NCI-H1436 (cell line): ENCODE measurements around the gene CST6.

ENCODE experiments used
- DNase-seq: peaks from one replicate; lab custom pipeline; 2025; lab: John Stamatoyannopoulos, UW

The CST6 gene

GRCh38 chr11:66011785-66012303 lies at the start of gene CST6:
Gene CST6, plus strand, starts transcription at chr11:66012008. Its CDS starts 37 bp downstream, at chr11:66012045.
- DNase-seq: no peak

GRCh38 chr11:65962141-65962564 lies 49.7 kb upstream of the CST6 start:
- no peak for DNase-seq

DNA sequence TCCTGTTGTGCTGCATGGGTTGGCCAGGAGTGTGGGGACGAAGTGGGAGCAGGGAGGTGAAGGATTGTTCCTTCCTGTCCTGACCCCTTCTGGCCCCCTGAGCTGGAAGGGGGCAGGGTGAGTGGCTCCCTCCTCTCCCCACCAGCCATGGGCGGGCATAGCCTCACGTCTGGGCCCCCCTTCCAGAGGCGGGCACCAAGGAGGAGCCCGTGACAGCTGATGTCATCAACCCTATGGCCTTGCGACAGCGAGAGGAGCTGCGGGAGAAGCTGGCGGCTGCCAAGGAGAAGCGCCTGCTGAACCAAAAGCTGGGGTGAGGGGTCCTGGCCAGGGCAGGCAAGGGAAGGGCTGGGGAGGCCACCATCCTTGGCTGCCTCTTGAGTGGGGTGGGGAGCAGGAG lies 46.9 kb upstream of the CST6 start:
- no peak for DNase-seq

DNA sequence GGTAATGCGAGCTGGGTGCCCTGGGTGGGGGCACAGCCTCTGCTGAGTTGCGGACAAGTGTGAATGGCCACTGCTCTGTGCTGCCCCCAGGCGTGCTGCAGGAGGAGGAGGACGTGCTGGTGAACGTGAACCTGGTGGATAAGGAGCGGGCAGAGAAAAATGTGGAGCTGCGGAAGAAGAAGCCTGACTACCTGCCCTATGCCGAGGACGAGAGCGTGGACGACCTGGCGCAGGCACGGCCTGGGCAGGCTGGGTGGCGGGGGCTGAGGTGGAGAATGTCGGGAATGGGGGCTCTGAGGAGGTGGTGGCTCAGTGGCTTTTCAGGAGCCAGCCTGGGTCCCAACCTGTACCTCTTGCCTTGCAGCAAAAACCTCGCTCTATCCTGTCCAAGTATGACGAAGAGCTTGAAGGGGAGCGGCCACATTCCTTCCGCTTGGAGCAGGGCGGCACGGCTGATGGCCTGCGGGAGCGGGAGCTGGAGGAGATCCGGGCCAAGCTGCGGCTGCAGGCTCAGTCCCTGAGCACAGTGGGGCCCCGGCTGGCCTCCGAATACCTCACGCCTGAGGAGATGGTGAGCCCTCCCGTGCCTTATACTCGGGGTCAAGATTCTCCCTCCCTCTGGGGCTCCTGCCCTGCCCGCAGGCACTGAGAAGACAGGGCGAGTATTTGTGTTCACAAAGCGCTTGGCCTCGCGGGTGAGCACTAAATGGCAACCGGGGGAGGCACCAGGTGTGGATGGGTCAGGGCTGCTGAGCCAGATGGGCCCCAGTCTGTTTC lies 45.6 kb upstream of the CST6 start:
- no peak for DNase-seq

GRCh38 chr11:65967329-65967934 lies 44.4 kb upstream of the CST6 start:
- no peak for DNase-seq

DNA sequence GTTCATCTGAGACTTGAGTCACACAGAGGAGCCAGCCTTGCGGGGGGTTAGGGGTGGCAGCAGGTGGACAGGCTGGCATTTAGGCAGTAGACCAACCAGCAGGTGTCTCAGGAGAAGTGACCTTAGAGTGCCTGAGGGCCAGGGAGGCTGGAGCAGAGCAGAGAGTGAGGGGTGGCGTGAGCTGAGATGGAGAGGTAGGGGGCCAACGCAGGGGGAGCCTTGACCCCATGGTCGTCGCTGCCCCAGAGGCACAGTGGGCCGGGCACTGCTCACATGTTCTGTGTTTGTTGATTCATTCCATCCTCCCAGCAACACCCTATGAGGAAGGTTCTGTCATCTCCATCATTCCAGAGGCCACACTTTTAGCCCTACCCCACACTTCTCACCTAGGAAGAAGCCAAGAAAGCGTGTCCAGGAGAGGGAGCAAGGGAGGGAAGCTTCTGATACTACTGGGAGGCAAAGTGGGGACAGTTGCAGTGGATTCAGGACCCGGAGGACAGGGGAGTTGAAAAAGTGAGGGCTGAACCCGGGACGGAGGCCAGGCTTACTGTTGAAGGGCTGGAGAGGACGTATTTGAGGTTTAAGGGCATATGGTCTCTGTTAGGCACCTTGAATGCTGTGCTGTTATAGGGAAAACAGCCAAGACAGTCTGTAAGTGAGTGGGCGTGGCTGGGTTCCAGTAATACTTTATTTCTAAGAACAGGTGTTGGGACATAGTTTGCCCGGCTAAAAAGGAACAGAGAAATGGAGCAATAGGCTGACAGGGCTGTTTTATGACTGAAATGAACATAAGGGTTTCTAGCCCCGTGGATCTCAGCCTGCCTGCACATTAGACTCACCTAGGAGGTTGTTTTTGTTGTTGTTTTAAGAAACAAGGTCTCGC lies 43.0 kb upstream of the CST6 start:
- DNase-seq: no peak

DNA sequence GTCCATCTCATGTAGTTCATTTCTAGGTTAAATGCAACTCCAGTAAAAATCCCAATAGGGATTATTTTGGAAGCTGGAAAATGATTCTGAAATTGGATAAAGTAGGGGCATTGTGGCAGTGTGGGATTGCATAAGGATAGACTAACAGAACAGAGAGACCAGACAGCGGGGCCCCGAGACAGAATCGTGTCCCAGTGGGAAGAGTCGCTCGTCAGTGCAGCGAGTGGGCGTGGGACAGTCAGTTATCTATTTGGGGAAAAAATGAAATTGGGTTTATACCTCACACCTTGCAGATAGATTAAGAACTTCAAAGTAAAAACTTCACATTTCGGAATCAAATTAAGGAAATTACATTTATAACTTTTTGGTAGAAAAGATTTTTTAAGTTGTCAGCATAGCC lies 39.7 kb upstream of the CST6 start:
- no peak for DNase-seq

DNA sequence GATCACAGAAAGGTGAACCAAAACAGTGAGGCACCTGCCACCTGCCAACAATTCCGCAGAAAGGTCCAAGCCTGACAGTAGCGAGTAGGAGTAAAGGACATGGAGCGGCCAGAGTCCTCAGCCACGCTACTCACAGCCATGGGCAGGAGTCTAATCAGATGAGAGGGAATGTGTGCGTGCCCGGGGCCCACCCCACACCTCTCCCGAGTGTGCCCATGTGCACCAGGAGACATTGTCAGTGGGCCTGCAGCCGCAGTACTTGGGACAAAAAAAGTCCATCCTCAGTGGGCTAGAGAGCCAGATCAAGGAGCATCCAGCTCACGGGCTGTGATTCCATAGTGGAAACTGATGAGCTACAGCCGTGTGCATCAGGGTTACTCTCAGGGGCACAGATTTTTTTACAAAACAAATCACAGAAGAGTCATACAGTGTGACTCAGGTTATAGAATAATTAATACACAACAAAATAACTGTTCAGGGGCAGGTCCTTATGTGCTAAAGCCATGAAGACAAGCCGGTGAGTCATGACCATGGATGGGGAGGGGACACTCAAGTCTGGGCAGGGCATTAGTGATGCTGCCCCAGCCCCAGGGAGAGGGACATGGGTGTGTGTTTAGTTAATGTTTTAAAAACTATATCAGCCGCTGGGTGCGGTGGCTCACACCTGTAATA lies 38.2 kb upstream of the CST6 start:
- DNase-seq: no peak

- DNase-seq: no peak
These were observed 36.0 kb upstream of the CST6 start for GRCh38 chr11:65975771-65976170.

- DNase-seq: no peak
These were observed 35.3 kb upstream of the CST6 start for GRCh38 chr11:65976216-65977176.

DNA sequence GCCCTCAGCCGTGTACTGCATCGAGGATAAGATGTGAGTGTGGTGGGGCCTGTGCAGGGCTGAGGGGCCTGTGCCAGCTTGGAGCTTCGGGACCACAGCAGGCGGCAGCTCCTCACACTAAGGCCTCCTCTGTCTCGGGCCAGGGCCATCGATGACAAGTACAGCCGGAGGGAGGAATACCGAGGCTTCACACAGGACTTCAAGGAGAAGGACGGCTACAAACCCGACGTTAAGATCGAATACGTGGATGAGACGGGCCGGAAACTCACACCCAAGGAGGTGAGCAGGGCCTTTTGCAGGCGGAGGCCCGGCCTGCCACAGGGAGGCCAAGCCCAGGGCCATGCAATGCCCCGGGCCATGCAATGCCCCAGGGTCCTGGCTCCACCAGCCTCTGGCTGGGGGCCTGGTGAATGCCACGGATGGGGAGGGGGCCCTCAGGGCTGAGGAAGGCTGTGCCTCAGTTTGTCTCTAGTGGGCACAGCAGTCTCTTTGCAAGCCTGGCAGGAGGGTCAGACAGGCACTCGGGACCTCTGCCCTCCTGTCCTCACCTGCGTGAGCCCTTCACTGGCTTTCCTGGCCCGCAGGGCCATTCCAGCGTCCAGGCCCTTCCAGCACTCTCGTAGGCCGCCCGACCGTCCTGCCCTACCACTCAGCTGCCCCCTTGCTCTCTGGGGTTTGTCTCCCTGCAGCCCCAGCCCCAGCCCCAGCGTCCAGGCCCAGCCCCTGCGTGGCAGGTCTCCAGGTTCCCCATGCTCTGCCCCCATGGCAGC lies 34.0 kb upstream of the CST6 start:
- DNase-seq: no peak

DNA sequence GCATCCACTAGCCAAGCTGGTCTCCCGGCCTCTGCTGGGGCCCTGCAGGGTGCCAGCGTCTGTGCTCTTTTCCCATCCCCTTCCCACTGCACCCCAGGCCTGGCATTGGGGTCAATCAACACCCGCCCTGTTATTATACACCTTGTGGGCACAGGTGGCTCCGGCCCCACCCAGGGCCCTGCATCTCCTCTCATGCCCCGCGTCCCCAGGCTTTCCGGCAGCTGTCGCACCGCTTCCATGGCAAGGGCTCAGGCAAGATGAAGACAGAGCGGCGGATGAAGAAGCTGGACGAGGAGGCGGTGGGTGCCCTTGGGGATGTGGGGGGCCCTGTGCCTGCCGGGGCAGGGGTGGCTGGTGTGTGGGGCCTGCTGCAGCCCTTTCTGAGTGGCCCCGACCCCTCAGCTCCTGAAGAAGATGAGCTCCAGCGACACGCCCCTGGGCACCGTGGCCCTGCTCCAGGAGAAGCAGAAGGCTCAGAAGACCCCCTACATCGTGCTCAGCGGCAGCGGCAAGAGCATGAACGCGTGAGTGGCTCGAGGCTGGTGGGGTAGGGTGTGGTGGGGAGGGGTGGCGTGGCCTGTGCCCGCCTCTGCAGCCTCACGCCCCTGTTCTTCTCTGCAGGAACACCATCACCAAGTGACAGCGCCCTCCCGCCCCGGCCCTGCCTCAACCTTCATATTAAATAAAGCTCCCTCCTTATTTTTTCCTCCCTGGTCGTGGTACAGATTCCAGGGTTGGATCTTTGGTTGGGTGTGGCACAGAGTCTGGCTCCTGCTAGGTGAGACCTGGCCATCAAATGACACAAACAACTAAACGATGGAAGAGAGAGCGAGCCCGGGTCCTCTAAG lies 33.2 kb upstream of the CST6 start:
- DNase-seq: no peak

DNA sequence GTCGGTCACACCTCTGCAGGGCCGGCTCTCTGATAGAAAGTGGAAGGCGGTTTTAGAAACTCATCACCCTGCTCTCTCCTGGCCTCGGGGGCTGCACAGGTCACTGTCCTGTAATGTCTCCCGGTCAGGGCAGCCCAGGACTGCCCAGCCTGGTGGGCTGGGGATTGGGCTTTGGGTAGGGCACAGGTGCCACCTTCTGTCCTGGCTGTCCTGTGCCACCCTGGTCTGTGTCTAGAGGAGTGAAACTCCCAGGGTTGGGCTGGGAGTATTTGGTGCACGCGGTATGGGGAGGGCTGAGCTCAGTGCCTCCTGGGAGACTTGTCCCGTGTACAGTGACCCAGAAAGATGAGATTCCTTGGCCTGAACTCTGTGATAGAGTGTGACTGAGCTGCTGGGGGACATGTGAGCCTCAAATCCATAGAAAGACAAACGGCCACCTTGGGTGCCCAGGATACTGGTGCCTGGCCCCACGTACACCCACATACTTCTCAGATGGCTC lies 32.5 kb upstream of the CST6 start:
- DNase-seq: no peak

DNA sequence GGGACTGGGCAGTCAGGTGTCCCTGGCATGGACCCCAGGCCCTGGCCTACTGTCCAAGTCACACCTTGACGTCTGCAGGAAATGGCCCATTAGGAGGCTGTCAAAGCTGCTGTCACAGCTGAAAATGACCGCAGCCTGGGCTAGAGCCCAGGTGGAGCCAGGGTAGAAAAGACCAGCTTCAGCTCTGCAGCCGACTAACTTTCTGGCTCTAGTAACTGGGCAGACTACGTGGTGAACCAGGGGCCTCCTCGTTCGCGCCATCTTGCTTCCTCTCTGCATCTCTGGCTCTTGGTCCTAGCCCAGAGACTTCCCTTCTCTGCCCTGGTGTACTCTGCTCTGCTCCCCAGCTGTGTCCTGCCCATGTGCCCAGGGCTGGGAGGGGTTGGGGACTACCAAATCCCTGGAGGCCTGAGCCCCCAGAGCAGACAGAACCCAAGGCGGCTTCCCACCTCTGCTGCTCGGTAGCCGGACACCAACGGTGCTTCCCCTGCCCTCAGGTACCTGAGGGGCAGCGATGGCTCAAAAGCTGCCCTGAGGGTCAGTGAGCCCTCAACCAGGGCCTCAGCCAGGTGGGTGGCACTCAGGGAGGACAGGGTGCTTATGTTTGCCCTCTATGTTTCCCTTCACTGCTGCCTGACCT lies 30.6 kb upstream of the CST6 start:
- no peak for DNase-seq

DNA sequence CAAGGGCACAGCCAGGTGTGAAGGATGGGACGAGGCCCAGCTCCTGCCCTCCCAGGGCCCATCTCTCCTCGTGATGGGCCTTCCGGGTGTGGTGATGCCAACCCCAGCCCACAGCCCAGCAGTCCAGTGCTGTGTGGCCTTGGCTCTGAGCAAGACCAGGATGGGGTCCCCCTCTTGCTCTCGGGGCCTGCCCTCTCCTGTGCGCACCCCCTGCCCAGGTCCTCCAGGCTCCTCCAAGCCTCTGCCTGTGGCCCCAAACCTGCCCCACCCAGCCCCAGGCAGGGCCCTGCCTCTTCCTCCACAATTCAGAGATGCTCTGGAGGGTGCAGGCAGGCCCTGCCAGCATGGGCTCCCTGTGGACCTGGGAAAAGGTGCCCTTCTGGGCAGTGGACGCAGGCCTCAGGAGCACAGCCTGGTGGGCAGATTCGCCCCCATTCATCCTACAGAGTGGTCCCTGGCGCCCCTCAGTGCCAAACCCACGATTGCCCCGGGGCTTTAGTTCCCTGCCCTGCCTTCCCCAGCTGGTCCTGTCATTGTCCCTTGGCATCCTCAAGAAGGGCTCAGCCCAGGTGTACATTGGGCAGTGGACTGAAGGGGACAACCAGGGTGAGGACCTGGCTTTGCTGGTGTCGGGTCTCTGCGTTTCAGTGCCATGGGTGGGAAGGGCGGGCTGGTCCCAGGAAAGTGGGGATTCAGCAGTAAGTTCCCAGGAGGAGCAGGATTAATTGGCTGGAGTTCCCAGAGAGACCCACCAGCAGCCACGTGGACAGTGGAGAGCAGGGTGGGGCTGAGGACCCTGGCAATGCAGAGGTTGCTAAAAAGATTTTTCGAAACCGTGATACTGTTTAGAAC lies 29.6 kb upstream of the CST6 start:
- DNase-seq: no peak

DNA sequence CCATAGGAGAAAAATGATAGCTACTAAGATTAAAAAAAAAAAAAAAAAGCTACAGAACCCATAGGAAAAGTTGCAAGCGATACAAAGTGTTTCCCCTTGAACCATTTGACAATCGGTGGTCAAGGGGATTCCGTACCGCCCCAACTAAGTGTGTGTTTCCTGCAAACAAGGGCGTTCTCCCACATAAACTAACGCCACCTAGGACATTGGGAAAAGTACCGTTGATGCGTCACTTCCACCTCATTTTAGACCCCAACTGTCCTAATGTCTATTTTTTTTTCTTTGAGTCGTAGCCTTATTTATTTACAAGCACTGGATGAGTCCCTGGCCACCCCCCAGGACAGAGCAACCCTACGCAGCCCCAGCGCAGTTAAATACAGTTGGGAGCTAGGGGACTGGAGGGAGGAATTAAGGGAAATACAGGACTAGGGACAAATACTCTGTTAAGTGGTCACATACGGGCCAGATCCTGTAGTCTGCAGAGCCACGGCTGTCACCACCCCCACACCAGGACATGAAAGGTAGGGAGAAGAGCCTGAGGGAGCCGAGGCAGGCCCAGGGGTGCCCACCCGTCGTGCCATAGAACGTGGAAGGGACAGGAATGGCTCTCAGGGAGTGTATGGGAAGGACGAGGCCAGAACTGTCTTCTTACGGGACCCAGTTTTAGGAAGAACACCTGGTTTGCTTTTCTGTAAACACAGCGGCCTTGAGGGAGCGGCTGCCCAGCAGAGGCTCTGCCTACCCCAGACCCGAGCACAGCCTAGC lies 28.8 kb upstream of the CST6 start:
- no peak for DNase-seq

DNA sequence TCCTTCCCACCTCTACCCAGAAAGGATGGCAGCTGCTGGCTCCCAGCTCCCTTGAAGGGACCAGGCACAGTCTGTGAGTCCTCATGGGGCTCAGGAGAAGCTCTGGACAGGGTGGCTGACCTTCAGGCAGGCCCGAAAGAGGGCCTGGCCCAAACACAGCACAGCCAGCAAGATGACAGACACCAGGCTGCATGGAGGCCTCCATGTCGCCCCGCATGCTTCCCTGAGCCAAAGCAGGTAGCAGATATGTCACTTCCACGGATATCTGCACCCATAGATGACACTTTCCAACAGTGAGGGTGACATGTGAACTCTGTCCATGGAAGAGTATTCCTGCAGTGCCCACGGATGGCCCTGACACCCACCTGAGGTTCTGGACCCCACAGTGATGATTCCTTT lies 28.2 kb upstream of the CST6 start:
- DNase-seq: no peak
